Measurements from ENCODE around the gene DUS1L. TPM values are rescaled to one million over a fixed set of nuclear protein-coding genes. Genes with fewer than 3 reads are reported as not detected.

The DUS1L gene
- total RNA-seq = 103 TPM
- long read RNA-seq, partial matches to known transcripts = 3 of 21 reads
- long read RNA-seq, other reads (novel, unspliced or antisense) = 17 of 21 reads

DNA sequence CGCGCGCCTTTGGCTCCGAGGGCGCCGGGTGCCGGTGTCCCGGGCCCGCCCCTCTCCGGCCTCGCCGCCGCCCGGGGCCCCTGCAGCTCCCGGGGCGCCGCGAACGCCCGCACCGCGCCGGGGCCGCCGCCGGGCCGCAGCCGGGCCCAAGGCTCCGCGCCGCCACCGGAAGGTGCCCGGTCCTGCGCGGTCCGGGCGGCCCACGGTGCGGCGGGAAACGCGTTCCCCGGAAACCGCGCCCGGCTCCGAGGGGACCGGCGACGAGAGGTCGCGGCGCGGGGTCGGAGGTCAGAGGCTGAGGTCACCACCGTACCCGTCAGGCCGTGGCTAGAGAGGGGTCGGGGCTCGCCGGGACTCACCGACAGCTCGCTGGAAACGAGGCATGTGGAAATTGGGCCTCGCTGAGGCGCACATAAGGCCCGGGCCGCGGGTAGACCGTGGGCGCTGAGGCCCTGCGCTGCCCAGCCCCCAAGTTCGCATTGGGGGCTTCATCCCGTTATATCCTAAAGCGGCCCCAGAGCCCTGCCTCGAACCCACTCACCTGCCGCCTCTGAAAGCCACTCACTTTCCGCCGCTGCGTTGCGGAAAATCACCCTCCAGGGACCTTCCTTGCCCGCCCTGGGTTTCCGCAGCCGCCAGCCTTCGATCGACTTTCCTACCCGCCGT, at the start of gene DUS1L:
TSS of gene DUS1L (minus strand) at position 167 of the 666 bp plus-strand sequence. CDS start 745 bp downstream, outside the sequence.
- DNase-seq (ENCODE audit: low spot score) = no peak

DNA sequence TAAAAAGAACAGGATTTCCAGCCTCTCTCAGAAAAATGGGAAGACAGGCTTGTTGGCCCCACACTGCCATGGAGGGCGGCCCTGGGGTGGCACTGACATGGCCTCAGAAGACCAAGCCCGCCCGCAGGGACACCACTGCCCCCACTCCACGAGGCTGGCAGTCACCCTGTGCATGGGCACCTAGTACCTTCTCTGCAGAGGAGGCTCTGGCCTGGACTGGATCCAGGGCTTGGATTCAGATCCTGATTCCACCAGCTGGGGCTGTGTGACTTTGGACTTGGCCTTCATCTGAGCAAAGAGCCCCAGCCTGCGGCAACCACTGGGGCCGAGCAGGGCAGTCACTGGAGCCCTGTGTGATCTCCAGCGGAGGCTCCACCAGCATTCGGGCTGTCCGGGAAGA, 49.3 kb upstream of the DUS1L start:
- no peak for DNase-seq (ENCODE audit: low spot score)

DNA sequence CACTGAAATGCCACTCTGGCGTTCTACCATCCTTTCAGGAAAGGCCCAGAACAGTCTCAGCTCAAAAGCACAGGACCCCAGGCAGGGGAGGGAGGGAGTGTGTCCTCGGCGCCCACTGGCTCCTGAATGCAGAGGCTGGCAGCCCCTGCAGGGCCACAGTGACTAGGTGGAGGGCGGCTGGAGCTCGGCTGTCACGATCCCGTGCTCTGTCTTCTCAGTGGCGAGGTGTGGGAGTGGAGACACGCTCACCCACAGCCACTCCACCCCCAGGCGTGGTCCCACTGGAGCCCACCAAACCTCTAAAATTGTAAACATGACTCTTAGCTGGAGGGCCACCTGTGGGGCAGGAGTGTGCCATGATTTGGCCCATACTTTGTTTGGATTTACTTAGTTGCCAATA, 48.8 kb upstream of the DUS1L start:
- DNase-seq (ENCODE audit: low spot score) = no peak

DNA sequence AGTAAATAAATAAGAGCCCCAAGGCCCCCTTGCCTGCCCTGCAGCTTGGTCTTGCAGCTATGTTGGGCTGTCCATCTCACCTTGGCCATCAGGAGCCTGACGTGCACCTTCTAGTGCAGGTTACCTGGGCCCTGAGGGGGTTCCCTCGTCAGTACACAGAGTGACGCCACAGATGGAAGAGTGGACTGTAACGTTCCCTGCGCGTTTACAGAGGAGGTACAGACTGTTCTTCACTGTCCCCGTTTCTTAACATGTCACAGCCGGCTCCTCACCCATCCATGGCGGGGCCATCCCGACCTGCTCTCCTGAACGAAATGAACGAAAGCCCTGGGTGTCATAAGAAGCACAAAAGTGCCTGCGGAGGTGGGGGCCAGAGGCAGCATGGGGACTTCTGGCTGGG, 48.3 kb upstream of the DUS1L start:
- no peak for DNase-seq (ENCODE audit: low spot score)

DNA sequence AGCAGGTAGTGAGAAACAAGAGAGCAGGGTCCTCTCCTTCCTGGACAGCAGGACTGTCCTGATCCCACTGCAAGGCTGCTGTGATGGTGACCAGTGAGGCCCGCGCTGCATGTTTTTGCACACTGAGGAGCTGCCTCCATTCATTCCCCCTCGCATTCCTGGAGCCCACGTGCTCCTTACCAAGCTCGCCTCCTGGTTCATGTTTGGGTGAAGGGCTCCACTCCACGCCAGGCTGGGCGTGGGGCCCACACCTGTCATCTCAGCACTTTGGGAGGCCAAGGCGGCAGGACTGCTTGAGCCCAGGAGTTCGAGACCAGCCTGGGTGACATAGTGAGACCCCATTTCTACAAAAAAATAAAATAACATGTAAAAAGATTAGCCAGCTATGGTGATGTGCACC, 47.8 kb upstream of the DUS1L start:
- no peak for DNase-seq (ENCODE audit: low spot score)

DNA sequence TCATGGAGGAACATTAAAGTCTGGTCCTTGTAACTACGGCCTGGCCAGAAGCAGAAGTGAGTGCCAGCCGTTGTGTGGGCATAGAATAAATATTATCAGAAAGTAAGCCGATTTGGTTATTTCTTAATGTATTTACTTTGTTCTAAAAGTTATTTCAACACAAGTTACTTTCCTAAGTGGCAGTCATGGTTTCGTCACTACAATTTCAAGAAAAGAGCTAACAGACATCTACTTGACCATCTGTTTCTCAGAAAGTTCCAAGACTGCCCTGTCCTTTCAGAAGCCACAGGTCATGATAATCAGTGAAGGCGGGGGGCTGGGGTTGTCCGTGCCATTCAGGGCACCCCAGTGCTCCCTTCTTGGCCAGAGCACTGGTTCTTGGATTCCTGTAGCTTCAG, 47.3 kb upstream of the DUS1L start:
- no peak for DNase-seq (ENCODE audit: low spot score)

DNA sequence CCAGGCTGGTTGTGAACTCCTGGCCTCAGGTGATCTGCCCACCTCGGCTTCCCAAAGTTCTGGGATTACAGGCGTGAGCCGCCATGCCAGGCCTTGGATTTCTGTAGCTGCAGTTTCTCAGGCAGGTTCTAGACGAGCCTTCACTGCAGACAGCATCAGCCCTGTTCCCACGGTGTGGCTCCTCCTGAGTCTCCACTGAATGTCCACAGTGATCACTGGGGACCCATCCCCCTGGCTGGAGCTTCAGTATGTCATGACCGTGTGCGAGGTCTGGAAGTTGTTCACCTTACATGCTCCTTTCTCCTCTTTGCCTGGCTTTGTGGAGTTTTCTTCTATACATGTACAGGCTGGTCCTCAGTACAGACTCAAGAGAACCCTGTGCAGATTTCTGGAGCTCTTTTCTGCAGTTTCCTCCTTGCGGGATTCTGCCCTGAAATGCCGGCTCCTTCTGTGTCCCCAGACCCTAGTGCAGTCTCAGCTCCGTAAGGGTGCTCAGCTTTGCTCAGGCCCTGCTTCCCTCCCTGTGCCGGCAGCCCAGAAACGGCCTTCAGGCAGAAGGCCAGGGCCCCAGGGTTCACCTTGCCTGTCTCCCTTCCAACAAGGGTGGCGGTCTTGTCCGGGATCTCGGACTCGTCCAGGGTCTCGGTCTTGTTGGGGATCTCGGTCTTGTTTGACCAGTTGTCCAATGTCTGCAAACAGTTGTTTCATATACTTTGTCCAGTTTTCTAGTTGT, 46.7 kb upstream of the DUS1L start:
- no peak for DNase-seq (ENCODE audit: low spot score)

DNA sequence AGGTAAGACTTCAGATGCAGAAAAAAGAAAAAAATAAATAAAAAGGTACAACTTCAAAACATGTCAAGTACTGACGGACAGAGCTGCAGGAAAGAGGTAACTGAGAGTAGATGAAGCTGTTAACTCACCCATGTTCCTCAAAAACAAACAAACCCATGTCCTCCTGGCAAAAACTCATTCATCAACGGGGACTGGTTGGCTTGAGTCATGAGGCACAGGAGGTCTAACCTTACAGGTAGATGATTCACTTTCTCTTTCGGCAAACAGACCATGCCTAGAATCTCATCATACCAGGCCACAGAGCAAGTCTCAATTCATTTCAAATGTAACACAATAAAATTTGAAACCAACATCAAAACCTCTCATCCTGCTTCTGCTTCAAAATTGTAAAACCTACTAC, 44.7 kb upstream of the DUS1L start:
- no peak for DNase-seq (ENCODE audit: low spot score)

DNA sequence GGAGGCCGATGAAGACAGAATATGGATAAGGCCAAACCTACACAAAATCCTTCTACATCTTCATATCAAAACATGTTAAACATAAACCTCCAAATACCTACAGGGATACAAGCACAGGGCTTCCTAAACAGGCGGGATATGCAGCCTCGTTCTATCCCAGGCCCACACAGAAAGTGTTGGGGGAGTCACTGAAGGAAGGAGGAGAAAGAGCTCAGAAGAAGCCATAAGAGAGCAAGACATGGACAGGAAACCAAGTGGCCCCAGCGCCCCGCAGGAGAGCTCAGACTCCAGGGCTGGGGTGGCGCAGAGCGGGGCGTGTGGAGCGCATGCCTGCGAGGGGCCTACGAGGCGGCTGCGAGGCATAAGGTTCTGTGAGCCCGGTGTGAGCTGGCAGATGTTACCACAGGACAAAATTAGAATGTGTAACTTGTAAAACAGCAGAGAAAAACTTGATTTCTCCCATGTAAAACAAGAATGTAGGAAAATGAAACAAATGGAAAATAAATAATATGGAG, 43.4 kb upstream of the DUS1L start:
- DNase-seq (ENCODE audit: low spot score) = no peak

DNA sequence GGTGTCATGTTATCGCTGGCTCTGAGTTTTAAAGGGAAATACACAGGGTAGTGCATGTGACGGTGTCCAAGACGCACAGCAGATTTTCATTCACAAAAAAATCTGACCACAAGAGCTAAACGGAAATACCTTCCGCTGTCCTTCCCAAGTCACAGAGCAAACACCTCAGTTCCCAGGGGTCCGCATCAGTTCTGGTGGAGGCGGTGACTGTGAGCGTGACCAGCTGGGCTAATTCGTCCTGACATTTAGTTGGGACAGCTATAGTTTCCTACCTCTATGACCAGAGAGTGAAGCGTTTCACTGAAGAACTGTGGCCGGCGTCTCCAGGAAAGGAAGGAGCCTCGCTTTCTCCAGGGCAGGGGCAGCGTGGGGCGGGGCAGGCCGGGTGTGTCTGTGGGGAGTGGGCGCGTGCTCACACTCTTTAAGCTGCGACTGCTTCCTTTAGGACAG, 42.9 kb upstream of the DUS1L start:
- no peak for DNase-seq (ENCODE audit: low spot score)

DNA sequence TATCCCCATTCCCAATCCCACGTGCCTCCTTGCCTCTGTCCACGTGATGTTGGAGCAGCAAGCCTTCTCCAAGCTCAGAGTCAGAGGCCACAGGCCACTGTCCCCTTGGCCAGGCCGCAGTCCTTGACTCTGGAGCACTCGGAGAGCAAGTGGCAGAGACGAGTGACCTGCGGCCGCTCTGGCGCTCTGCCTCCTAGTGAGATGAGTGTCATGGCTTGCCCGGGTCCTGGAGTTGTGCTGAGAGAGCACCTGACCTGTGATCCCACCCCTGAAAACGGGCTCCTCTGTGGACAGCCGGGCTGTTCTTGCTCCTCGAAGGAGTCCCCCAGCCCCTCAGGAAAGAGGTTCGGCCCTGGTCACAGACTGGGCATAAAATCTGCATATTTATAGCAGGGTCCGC, 42.4 kb upstream of the DUS1L start:
- DNase-seq (ENCODE audit: low spot score) = no peak

DNA sequence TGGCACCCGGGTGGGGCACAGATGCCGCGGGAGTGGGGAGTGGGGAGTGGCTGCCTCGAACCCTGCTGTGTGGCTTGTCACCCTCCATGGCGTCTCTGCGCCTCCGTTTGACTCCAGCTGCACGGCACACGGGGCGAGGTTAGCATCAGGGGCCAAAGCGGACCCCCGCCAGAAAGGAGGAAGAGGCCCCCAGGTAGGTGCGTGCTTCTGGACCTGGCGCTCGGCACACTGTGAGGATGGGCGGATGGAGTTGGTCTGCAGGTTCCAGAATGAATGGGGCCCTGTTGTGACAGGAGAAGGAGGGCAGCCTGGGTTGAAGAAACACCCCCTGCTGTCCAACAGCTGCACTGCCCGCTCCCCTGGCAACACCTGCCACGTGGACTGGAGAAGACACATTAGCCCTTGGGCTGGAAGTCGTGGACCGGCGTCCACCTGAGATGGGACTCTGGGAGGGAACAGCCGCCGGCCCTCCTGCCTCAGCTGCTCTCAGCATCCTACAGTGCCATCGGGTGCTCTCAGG, 41.8 kb upstream of the DUS1L start:
- no peak for DNase-seq (ENCODE audit: low spot score)

DNA sequence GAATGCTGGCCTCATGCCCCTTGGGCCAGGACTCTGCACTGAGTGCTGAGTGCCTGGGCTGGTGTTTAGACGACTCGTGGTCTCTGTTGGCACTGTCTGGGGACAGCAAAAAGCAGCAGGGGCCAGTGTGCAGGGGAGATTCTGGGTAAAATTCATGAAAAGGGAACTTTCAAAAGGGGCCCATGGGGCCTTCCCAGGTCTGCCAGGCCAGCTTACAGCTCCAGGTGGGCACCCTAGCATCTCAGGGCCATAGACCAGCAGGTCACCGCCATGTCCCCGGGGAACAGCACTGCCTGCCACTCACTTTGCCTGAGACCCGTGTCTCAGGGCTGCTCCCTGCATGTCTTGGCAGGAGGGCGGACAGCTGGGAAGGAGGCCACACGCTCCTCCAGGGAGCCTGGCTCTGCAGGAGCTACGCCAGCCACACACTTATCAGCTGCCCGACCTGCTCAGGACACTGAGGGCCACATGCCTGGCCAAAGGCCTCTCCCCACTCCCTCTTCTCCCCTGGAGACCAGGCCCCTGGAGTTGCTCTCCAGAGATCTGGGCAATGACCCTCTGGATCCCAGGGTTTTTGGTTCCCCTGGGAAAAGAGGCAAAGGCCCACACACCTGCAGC, 41.2 kb upstream of the DUS1L start:
- no peak for DNase-seq (ENCODE audit: low spot score)

DNA sequence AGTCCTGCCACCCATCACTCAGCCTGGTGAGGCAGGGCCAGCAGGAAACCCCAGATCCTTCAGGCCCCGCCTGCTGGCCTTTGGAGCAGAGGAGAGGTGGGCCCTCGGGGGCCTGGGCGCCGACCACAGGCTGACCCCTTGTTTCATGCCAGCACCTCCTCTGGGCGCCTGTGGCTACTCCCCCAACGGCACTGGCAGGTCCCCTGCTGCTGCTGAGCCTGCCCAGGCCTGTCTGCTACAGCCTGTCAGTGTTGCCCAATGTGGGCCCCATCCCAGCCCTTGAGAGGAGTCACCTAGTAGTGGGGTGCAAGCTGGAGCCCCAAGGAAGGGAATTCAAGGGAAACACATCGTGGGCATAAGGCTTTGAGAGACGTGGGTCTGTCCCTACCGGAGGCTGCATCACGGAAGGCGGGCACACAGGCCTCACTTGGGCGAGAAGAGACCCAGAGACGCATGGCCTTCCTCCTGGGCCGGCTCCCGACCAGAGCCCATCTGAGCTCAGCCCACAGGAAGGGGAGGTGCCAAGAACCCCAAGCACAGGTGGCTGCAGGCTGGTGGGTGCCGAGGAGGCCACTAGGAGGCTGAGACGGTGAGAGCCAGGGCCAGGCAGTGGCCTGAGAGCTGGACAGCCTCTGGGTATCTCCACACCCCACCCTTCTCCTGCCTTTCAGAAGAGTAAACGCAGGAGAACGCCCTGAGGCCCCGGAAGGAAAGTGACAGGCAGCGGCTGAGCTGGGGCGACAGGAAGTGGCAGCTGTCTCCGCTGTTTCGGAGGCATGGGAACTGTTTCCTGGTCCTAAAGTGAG, 40.5 kb upstream of the DUS1L start:
- no peak for DNase-seq (ENCODE audit: low spot score)

DNA sequence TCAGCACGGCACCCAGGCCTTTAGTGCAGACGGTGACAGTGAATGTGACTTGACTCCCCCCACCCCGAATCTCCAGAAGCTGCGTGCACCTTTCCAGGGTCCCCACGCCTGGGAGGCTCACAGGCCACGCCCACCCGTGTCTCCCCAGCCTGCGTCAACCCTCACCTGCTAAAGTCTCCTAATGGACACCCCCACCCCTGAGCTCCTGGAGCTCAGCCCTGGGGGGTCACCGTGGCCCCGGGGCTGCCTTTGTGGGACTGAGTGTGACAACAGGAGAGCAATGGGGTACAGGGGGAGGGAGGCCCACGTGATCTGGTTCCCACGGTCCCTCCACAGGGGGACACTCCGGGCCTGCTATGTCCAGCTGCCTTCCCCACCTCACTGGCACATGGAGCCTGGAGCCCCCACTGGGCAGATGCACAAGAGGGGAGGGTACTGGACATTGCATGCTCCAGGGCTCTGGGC, 39.8 kb upstream of the DUS1L start:
- no peak for DNase-seq (ENCODE audit: low spot score)

DNA sequence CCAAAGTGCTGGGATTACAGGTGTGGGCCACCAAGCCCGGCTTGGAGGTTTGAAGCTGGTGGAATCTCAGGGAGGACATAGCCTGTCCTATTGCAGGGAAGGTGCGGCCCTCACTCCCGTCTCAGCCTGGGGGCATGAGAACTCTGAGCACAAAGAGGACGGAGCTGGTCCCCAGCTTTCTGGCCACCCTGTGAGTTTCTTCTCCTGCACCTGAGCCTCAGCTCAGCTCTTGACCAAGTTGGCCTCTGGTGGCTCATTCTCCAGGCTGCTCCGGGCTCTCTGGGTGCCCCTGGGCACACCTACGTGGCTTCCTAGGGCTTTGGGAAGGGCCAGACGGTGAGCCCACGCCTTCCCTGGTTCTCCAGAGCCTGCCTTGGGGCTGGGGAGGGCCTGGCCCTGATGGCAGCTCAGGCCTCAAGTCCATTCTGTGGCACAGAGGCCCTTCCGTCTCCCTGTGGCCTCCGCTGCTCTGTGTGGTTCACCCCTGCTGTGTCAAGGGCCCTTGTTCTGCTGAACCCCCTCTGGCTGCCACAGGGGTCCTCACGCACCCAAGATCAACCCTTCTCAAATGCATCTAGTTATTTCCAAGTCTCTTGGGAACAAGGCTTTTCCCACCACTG, 39.3 kb upstream of the DUS1L start:
- DNase-seq (ENCODE audit: low spot score) = no peak

DNA sequence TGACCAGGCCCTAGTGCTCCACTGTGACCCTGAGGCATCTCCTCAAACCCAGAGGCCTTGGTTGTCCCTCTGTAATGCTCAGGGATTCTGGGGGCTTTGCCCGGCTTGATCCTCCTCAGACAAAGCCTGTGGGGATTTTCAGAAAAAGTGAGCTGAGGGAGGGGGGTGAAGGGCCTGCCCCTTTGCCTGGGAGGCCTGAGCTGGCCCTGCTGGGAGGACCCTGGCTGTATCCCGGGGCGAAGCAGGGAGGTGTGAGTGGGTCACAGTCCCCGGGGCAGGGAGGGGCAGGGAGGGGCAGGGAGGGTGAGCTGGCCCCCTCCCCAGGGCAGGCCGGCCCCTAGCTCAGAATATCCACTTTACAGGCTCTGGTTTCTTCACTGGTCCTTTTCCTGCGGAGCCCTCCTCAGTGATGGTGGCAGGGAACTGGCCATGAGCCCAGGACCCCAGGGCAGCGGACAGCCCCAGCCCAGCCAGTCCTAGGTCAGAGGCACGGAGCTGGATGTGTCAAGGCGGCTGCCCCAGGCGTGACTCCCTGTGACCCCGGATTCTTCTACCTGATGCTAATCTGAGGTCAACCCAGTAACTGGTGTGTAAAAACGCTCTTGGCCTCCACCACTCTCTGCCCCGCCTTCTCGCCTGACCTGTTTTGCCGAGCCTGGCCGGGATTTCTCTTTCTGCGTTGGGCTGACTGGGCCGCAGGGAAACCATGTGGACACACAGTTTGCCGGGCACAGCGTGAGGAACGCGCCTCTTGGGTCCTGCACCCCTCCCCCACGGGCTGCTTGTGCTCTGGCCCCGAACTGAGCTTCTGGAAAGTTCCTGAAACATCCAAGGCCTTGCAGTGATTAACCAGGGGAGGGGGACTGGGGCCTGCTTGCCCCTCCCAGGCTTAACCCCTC, 38.2 kb upstream of the DUS1L start:
- DNase-seq (ENCODE audit: low spot score) = no peak

DNA sequence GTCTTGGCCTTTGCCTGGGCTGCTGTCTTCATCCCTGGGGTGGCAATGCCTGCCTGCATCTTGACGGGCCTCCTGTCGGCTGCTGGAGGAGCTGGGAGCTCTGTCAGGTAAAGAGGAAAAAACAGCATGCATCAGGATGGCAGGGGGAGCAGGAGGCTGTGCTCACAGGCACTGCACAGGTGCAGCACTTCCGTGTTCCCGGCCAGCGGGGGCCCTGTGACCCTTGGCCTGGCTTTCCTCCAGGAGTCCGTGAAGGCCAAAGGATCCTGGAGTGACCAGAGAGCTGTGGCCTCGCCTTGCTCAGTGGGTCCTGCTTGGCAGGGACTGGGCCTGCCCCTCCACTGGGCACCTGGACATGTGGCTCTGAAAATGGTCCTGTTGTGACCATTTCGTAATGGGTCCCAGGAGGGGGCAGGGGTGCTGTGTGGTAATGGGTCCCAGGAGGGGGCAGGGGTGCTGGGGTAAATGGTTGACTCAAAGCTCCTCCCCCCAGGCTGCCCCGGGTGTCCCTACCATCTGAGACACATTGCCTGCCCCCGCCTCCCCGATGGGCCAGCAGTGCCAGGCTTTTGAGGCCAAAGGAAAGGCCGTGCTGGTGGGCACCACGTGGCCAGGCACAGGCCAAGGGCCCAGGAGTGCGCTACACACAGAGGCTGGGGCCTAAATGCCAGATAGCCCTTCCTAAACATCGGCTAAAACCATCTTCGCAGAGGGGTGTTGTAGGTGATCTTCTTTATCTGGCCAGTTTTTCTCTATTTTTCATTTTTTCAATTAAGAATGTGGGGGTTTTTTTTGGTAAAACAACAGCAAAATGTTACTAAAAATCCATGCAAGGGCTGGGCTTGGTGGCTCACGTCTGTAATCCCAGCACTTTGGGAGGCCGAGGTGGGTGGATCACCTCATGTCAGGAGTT, 36.4 kb upstream of the DUS1L start:
- no peak for DNase-seq (ENCODE audit: low spot score)

Data from mesenteric fat pad (tissue), 1 donor.